ENCODE measurements around the gene FHL1.
A peak's percentile ranks its signal among the peaks of the same experiment; 100 is the strongest.
"Not testable (repeated sequence)": the region's sequence is repeated elsewhere in the genome, so short reads cannot be mapped to it uniquely, and the experiment has no call there.

Gene FHL1

GRCh38 chrX:136156560-136157117 is 9.3 kb downstream of the FHL1 start:
- H3K4me3 ChIP-seq (ENCODE audit: low read length) = no peak overlapping the region
- no peak overlapping the region for H3K9ac ChIP-seq (ENCODE audit: low read length)
- no peaks in the 10 kb centered on the region for H3K36me3 ChIP-seq (ENCODE audit: control insufficient read depth, insufficient read depth, low read length)
- H3K4me1 ChIP-seq (ENCODE audit: control insufficient read depth, insufficient read depth, low read length) = peaks cover 14% of the 10 kb centered on the region
- peak overlapping the region; percentile 68 for H3K27ac ChIP-seq (ENCODE audit: low read depth, low read length)
- H3K27me3 ChIP-seq (ENCODE audit: control insufficient read depth, insufficient read depth, low read length) = peaks cover 3% of the 10 kb centered on the region

GRCh38 chrX:136157187-136157586 is 9.9 kb downstream of the FHL1 start:
- H3K4me1 ChIP-seq (ENCODE audit: control insufficient read depth, insufficient read depth, low read length) = peaks cover 14% of the 10 kb centered on the region
- no peaks in the 10 kb centered on the region for H3K36me3 ChIP-seq (ENCODE audit: control insufficient read depth, insufficient read depth, low read length)
- no peak overlapping the region for H3K9ac ChIP-seq (ENCODE audit: low read length)
- H3K27ac ChIP-seq (ENCODE audit: low read depth, low read length) = peak overlapping the region; percentile 68
- no peak overlapping the region for H3K4me3 ChIP-seq (ENCODE audit: low read length)
- peaks cover 3% of the 10 kb centered on the region for H3K27me3 ChIP-seq (ENCODE audit: control insufficient read depth, insufficient read depth, low read length)

GRCh38 chrX:136158685-136159084 is 11.4 kb downstream of the FHL1 start:
- Histone ChIP-seq H3K9ac (ENCODE audit: low read length) (no peak overlapping the region), H3K27me3 (ENCODE audit: control insufficient read depth, insufficient read depth, low read length) (peaks cover 3% of the 10 kb centered on the region), H3K36me3 (ENCODE audit: control insufficient read depth, insufficient read depth, low read length) (no peaks in the 10 kb centered on the region), H3K4me3 (ENCODE audit: low read length) (no peak overlapping the region), H3K4me1 (ENCODE audit: control insufficient read depth, insufficient read depth, low read length) (peaks cover 18% of the 10 kb centered on the region), H3K27ac (ENCODE audit: low read depth, low read length) (peak overlapping the region; percentile 21)

- Histone ChIP-seq H3K27me3 (ENCODE audit: control insufficient read depth, insufficient read depth, low read length) (peaks cover 3% of the 10 kb centered on the region), H3K27ac (ENCODE audit: low read depth, low read length) (peak overlapping the region; percentile 67), H3K36me3 (ENCODE audit: control insufficient read depth, insufficient read depth, low read length) (no peaks in the 10 kb centered on the region), H3K9ac (ENCODE audit: low read length) (no peak overlapping the region), H3K4me1 (ENCODE audit: control insufficient read depth, insufficient read depth, low read length) (peaks cover 17% of the 10 kb centered on the region), H3K4me3 (ENCODE audit: low read length) (no peak overlapping the region)
These were observed 12.3 kb downstream of the FHL1 start for GRCh38 chrX:136159611-136160025.

- Histone ChIP-seq H3K27me3 (ENCODE audit: control insufficient read depth, insufficient read depth, low read length) (peaks cover 3% of the 10 kb centered on the region), H3K9ac (ENCODE audit: low read length) (no peak overlapping the region), H3K4me3 (ENCODE audit: low read length) (no peak overlapping the region), H3K36me3 (ENCODE audit: control insufficient read depth, insufficient read depth, low read length) (no peaks in the 10 kb centered on the region), H3K27ac (ENCODE audit: low read depth, low read length) (peak overlapping the region; percentile 16), H3K4me1 (ENCODE audit: control insufficient read depth, insufficient read depth, low read length) (peaks cover 23% of the 10 kb centered on the region)
These were observed 15.7 kb downstream of the FHL1 start for GRCh38 chrX:136162827-136163570.

- peaks cover 3% of the 10 kb centered on the region for H3K27me3 ChIP-seq (ENCODE audit: control insufficient read depth, insufficient read depth, low read length)
These were observed 16.4 kb downstream of the FHL1 start for GRCh38 chrX:136163689-136164088.

GRCh38 chrX:136165406-136165805 is 18.1 kb downstream of the FHL1 start:
- H3K4me3 ChIP-seq (ENCODE audit: low read length) = no peak overlapping the region
- H3K27me3 ChIP-seq (ENCODE audit: control insufficient read depth, insufficient read depth, low read length) = no peaks in the 10 kb centered on the region
- no peaks in the 10 kb centered on the region for H3K36me3 ChIP-seq (ENCODE audit: control insufficient read depth, insufficient read depth, low read length)
- H3K9ac ChIP-seq (ENCODE audit: low read length) = no peak overlapping the region
- H3K4me1 ChIP-seq (ENCODE audit: control insufficient read depth, insufficient read depth, low read length) = peaks cover 37% of the 10 kb centered on the region
- peak overlapping the region; percentile 83 for H3K27ac ChIP-seq (ENCODE audit: low read depth, low read length)

More at GRCh38 chrX:136163689-136164088, 16.4 kb downstream of the FHL1 start:
- Histone ChIP-seq H3K27ac (ENCODE audit: low read depth, low read length) (peak overlapping the region; percentile 16), H3K4me1 (ENCODE audit: control insufficient read depth, insufficient read depth, low read length) (peaks cover 26% of the 10 kb centered on the region), H3K4me3 (ENCODE audit: low read length) (no peak overlapping the region), H3K36me3 (ENCODE audit: control insufficient read depth, insufficient read depth, low read length) (no peaks in the 10 kb centered on the region), H3K9ac (ENCODE audit: low read length) (no peak overlapping the region)

- Histone ChIP-seq H3K9ac (ENCODE audit: low read length) (no peak overlapping the region), H3K4me3 (ENCODE audit: low read length) (no peak overlapping the region), H3K4me1 (ENCODE audit: control insufficient read depth, insufficient read depth, low read length) (peaks cover 44% of the 10 kb centered on the region), H3K27me3 (ENCODE audit: control insufficient read depth, insufficient read depth, low read length) (peaks cover 2% of the 10 kb centered on the region), H3K36me3 (ENCODE audit: control insufficient read depth, insufficient read depth, low read length) (peaks cover 3% of the 10 kb centered on the region), H3K27ac (ENCODE audit: low read depth, low read length) (peak overlapping the region; percentile 83)
These were observed 19.0 kb downstream of the FHL1 start for GRCh38 chrX:136166221-136166855.

GRCh38 chrX:136167989-136168388 is 20.7 kb downstream of the FHL1 start:
- not testable (repeated sequence) for H3K27me3 ChIP-seq (ENCODE audit: control insufficient read depth, insufficient read depth, low read length); H3K36me3 ChIP-seq (ENCODE audit: control insufficient read depth, insufficient read depth, low read length); H3K4me3 ChIP-seq (ENCODE audit: low read length); H3K9ac ChIP-seq (ENCODE audit: low read length)
- Histone ChIP-seq H3K27ac (ENCODE audit: low read depth, low read length) (peak overlapping the region; percentile 83), H3K4me1 (ENCODE audit: control insufficient read depth, insufficient read depth, low read length) (peaks cover 49% of the 10 kb centered on the region)

- Histone ChIP-seq H3K4me3 (ENCODE audit: low read length) (peak overlapping the region; percentile 24), H3K27me3 (ENCODE audit: control insufficient read depth, insufficient read depth, low read length) (peaks cover 2% of the 10 kb centered on the region), H3K4me1 (ENCODE audit: control insufficient read depth, insufficient read depth, low read length) (peaks cover 48% of the 10 kb centered on the region), H3K9ac (ENCODE audit: low read length) (peak overlapping the region; percentile 8), H3K36me3 (ENCODE audit: control insufficient read depth, insufficient read depth, low read length) (peaks cover 3% of the 10 kb centered on the region), H3K27ac (ENCODE audit: low read depth, low read length) (peak overlapping the region; percentile 85)
These were observed 21.8 kb downstream of the FHL1 start for GRCh38 chrX:136168929-136169735.

- Histone ChIP-seq H3K9ac (ENCODE audit: low read length) (no peak overlapping the region), H3K36me3 (ENCODE audit: control insufficient read depth, insufficient read depth, low read length) (peaks cover 3% of the 10 kb centered on the region), H3K27ac (ENCODE audit: low read depth, low read length) (peak overlapping the region; percentile 85), H3K27me3 (ENCODE audit: control insufficient read depth, insufficient read depth, low read length) (peaks cover 2% of the 10 kb centered on the region), H3K4me3 (ENCODE audit: low read length) (peak overlapping the region; percentile 29), H3K4me1 (ENCODE audit: control insufficient read depth, insufficient read depth, low read length) (peaks cover 58% of the 10 kb centered on the region)
These were observed 22.9 kb downstream of the FHL1 start for GRCh38 chrX:136170139-136170800.

- Histone ChIP-seq H3K4me1 (ENCODE audit: control insufficient read depth, insufficient read depth, low read length) (peaks cover 60% of the 10 kb centered on the region), H3K9ac (ENCODE audit: low read length) (no peak overlapping the region), H3K27me3 (ENCODE audit: control insufficient read depth, insufficient read depth, low read length) (peaks cover 2% of the 10 kb centered on the region), H3K4me3 (ENCODE audit: low read length) (no peak overlapping the region), H3K27ac (ENCODE audit: low read depth, low read length) (peak overlapping the region; percentile 85), H3K36me3 (ENCODE audit: control insufficient read depth, insufficient read depth, low read length) (peaks cover 3% of the 10 kb centered on the region)
These were observed 24.1 kb downstream of the FHL1 start for GRCh38 chrX:136171420-136171819.

All from rectal smooth muscle tissue (tissue), 1 donor.